K562 (cell line): Measurements from ENCODE around the gene MAN1A1.

ENCODE experiments used
- FOSL1 ChIP-seq: fragments of 200-800 bp; sonication (Bioruptor generic); conservative IDR thresholded peaks from 2 replicates; pipeline ENCODE4 v1.6.1; 2016; ENCODE audit warnings: missing genetic modification characterization, missing compliant biosample characterization
- MAX ChIP-seq: sonication (generic); formaldehyde crosslinking; IDR thresholded peaks from 2 replicates; pipeline ENCODE4 v1.9.0; 2022; ENCODE audit warnings: mild to moderate bottlenecking, missing genetic modification reagents
- NR1H2 ChIP-seq: sonication (generic); formaldehyde crosslinking; IDR thresholded peaks from 2 replicates; pipeline ENCODE4 v1.4.0; 2020; ENCODE audit warnings: mild to moderate bottlenecking, missing genetic modification reagents
- RBM39 ChIP-seq: fragments of 200-400 bp; formaldehyde crosslinking; optimal IDR thresholded peaks from 2 replicates; pipeline ENCODE3; 2018; ENCODE audit warnings: low read depth, low read length
- TEAD4 ChIP-seq, 2 experiments: sonication (generic) in 1 of 2; formaldehyde crosslinking in 1 of 2; IDR thresholded peaks; 2 replicates each; pipeline versions ENCODE4 v1.6.1 to v1.8.0; 2012 to 2022; ENCODE audit warnings: borderline replicate concordance in 1 of 2, inconsistent platforms in 1 of 2, low read length in 1 of 2, mild to moderate bottlenecking in 1 of 2, missing genetic modification reagents in 1 of 2
- TF ChIP-seq, protein P1 (sequence below), 3 experiments: IDR thresholded peaks in 2 of 3; conservative IDR thresholded peaks in 1 of 3; 2 replicates each; pipeline ENCODE4 v1.5.1; 2011 to 2012; ENCODE audit warnings: low read length in 3 of 3, mild to moderate bottlenecking in 3 of 3, control low read depth in 2 of 3, improper control_type of control experiment in 1 of 3, inconsistent platforms in 1 of 3, low read depth in 1 of 3, mixed read lengths in 1 of 3, moderate library complexity in 1 of 3; ENCODE audit not compliant: insufficient read depth in 2 of 3

- TF ChIP-seq TEAD4 (IDR thresholded peaks at IDR 0.05; ENCODE audit: low read length) (no peak), TEAD4 (CRISPR knock-in tag; IDR thresholded peaks at IDR 0.05; ENCODE audit: borderline replicate concordance) (no peak), FOSL1 (no peak), NR1H2 (no peak), MAX (CRISPR knock-in tag) (no peak), RBM39 (no peak)
- TF ChIP-seq, protein P1, sequence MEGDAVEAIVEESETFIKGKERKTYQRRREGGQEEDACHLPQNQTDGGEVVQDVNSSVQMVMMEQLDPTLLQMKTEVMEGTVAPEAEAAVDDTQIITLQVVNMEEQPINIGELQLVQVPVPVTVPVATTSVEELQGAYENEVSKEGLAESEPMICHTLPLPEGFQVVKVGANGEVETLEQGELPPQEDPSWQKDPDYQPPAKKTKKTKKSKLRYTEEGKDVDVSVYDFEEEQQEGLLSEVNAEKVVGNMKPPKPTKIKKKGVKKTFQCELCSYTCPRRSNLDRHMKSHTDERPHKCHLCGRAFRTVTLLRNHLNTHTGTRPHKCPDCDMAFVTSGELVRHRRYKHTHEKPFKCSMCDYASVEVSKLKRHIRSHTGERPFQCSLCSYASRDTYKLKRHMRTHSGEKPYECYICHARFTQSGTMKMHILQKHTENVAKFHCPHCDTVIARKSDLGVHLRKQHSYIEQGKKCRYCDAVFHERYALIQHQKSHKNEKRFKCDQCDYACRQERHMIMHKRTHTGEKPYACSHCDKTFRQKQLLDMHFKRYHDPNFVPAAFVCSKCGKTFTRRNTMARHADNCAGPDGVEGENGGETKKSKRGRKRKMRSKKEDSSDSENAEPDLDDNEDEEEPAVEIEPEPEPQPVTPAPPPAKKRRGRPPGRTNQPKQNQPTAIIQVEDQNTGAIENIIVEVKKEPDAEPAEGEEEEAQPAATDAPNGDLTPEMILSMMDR (IDR thresholded peaks at IDR 0.05 in 2 of 3, conservative IDR thresholded peaks at IDR 0.05 in 1 of 3; ENCODE audit: insufficient read depth in 2 of 3, low read depth in 1 of 3, low read length in 3 of 3): no peak
These were observed 16.4 kb downstream of the MAN1A1 start for GRCh38 chr6:119333063-119333609.
